H1 (cell line): Measurements from ENCODE around the gene GCSAM. TPM values are rescaled to one million over a fixed set of nuclear protein-coding genes. Genes with fewer than 3 reads are reported as not detected.
A peak's percentile ranks its signal among the peaks of the same experiment; 100 is the strongest.

ENCODE experiments used
- CTCF ChIP-seq, 3 experiments: IDR thresholded peaks; 1 replicate in 2 of 3; 2 replicates in 1 of 3; pipeline versions ENCODE4 v1.5.1 to v1.6.1; 2011; ENCODE audit warnings: low read length in 3 of 3, mild to moderate bottlenecking in 3 of 3, inconsistent platforms in 2 of 3, low read depth in 1 of 3, moderate library complexity in 1 of 3; ENCODE audit not compliant: insufficient read depth in 1 of 3; ENCODE audit errors: control extremely low read depth in 1 of 3
- KDM1A ChIP-seq: fragments of 200-600, 300-600 bp; sonication (generic); IDR thresholded peaks from 2 replicates; pipeline ENCODE4 v1.7.1; 2016; ENCODE audit warnings: mild to moderate bottlenecking, low read length, borderline replicate concordance
- NANOG ChIP-seq: IDR thresholded peaks from 2 replicates; pipeline ENCODE4 v1.6.1; 2011; ENCODE audit warnings: low read length, low read depth, mild to moderate bottlenecking, inconsistent platforms; ENCODE audit not compliant: insufficient read depth, poor library complexity, severe bottlenecking
- RAD21 ChIP-seq, 2 experiments: IDR thresholded peaks in 1 of 2; conservative IDR thresholded peaks in 1 of 2; 2 replicates each; pipeline ENCODE4 v1.6.1; 2011; ENCODE audit warnings: low read depth in 2 of 2, low read length in 2 of 2, improper control_type of control experiment in 1 of 2, inconsistent platforms in 1 of 2, mild to moderate bottlenecking in 1 of 2, moderate library complexity in 1 of 2
- TCF12 ChIP-seq: IDR thresholded peaks from 2 replicates; pipeline ENCODE4 v1.6.1; 2011; ENCODE audit warnings: low read depth, mild to moderate bottlenecking, low read length
- polyA plus RNA-seq, 7 experiments: library from polyadenylated mRNA; depleted of rRNA in 3 of 7; stranded (reverse) in 5 of 7; unstranded in 2 of 7; fragments of >200 nt in 5 of 7; fragments of 200-250 nt in 2 of 7; gene quantifications; 1 replicate in 5 of 7; 2 replicates in 1 of 7; 4 replicates in 1 of 7; pipeline versions ENCODE4 v1.2.1 to v1.2.3, GENCODE V29; 2011 to 2013; ENCODE audit warnings: missing spikeins in 2 of 7, mixed read lengths in 2 of 7
- total RNA-seq: library from RNA; stranded (reverse); fragmentation: NEBNext Ultra II Directional; extraction: Animal tissue kit (Norgen Biotek cat#: 25700); gene quantifications from 2 replicates; pipeline ENCODE4 v1.2.1, GENCODE V29; 2021

Gene GCSAM
- total and polyA plus RNA-seq, 2 of the 8 experiments (the other 6 are each of a cell fraction or from before 2014, with no cell fraction given) = not detected

- TF ChIP-seq CTCF (IDR thresholded peaks at IDR 0.05; ENCODE audit: control extremely low read depth in 1 of 3, insufficient read depth in 1 of 3, low read depth in 1 of 3, low read length in 3 of 3) = peak in 2 of 3 experiments; percentile 60 to 74; a peak in 3 of 4 replicates
- peak; percentile 82 for TF ChIP-seq NANOG
- TF ChIP-seq KDM1A = no peak
- TF ChIP-seq TCF12 = no peak
- TF ChIP-seq RAD21 (IDR thresholded peaks at IDR 0.05 in 1 of 2, conservative IDR thresholded peaks at IDR 0.05 in 1 of 2; ENCODE audit: low read depth in 2 of 2, low read length in 2 of 2) = peak; percentile 84 to 87
Observed at GRCh38 chr3:112136959-112137693, 4.1 kb upstream of the GCSAM start (continued).
